Stimulated activated CD8-positive, alpha-beta memory T cell treated with anti-CD3 and anti-CD28 coated beads, Interleukin-7, amount 100 ng/mL, for 1 hour (primary cell): ENCODE measurements around the gene PUM2.

ENCODE experiments used
- DNase-seq, 2 donors: peaks; one replicate each; pipeline ENCODE4 v3.0.0-alpha.2; 2020; ENCODE audit warnings: low read depth in 2 of 2

Gene PUM2

GRCh38 chr2:20203521-20204225 is 147.0 kb downstream of the PUM2 start:
- no peak for DNase-seq

- DNase-seq, result no peak
Observed at GRCh38 chr2:20203072-20203471, 147.6 kb downstream of the PUM2 start.

- DNase-seq, result no peak
Observed at GRCh38 chr2:20201671-20202070, 149.0 kb downstream of the PUM2 start.

GRCh38 chr2:20200697-20201555 is 149.7 kb downstream of the PUM2 start:
- no peak for DNase-seq

DNA sequence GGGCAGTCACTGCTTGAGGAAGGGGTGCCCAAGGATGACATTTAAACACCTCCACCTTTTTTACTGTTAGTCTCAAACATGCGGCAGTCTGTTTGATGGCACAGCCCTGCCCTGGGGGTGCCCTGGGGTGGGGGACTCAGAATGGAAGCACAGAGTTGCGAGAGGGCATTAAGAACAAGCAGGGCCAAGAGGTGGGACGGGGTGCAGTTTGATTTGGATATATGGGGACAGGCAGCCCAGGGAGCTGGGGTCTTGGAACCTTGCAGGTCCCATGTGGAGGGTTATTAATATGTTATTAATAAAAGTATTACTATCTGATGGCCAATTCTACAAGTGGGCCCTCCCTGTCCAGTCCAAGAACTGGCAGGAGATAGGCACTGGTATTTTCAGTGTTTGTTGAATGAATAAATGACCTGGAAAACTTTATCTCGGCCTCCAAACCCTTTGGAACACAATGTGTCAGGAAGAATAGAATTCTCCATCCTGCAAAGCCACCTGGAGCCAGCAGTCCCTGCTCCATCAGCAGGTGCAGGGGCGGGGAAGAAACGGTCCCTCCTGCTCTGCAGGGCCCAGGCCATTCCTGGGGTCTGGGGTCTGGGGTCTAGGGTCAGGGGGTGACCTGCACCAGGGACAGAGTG is 150.9 kb downstream of the PUM2 start:
- DNase-seq, result no peak

DNA sequence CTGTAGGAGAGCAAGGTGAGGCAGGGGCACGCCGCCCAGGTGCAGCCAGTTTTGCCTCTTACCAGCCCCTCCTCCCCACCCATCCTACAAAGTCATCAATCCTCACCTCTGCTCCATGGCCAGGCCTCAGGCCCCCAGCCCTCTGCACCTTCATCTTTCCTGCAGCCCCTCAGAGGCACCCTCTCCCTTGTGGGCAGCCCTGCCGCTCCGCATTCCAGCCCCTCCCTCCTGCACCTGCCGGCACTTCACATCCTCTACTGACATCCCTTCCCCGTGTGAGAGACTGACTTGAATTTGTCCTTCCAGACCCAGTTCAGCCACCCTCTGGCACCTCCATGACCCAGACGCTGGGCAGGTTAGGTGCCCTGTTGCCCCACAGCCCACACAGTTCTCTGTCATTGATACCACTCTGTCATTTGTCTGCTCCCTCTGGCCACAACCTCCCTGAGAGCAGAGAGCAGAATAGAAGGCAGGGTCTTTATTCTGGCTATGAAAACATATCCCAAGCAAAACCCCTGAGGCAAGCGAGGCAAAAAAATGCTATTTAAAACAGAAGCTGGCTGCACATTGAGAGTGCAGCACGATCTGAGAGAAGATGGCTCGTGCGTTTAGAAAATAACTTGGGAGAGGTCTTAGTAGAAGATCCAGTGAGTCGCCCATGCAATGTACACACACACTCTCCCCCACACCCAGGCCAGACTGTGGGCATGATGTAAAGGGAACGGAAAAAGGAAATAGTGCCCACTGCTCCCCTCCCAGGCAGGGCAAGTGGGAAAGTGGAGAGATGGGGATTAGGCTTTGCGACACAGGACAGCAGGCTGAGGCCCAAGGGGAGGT is 151.6 kb downstream of the PUM2 start:
- DNase-seq, result no peak
